ENCODE measurements around the gene FAIM2.

FAIM2 gene

DNA sequence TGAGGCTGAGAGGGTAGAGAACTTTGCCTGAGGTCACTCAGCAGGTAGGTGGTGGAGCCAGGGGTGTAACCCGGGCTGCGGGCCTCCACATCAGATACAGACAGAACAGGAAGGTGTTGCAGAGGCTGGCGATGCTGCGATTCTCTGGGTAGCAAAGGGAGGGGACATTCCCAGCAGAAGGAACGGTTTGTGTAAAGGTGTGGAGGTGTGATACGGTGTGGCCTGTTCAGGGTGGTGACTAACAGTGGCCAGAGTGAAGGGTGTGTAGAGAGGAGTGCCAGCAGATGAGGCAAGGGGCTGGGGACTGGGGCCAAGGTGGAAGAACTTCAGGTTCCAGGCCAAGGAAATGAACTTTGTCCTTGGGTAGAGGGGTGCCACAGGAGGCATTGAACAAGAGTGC is 18.2 kb upstream of the FAIM2 start:
- DNase-seq: no peak
- in situ Hi-C loops (cut with MboI; ENCODE audit: low pct_unique_long_range_greater_than_20kb, low sequenced_read_pairs): no loop called here

DNA sequence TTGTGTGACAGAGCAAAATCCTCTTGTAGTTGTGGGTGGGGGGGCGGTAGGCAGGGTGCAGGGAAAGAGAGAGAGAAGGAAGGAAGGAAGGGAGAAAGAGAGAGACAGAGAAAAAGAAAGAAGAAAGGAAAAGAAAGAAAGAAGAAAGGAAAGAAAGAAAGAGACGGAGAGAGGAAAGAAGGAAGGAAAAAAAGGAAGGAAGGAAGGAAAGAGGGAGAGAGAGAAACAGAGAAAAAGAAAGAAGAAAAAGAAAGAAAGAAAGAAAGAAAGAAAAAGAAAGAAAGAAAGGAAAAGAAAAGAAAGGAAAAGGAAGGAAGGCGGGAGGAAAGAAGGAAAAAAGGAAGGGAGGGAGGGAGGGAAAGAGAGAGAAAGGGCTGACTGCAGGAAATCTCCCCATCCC is 17.6 kb upstream of the FAIM2 start:
- in situ Hi-C loops (cut with MboI; ENCODE audit: low pct_unique_long_range_greater_than_20kb, low sequenced_read_pairs): no loop called here
- no peak for DNase-seq

- in situ Hi-C loops (cut with MboI; ENCODE audit: low pct_unique_long_range_greater_than_20kb, low sequenced_read_pairs): no loop called here
- DNase-seq: no peak
Measured at GRCh38 chr12:49920915-49921286, 17.2 kb upstream of the FAIM2 start.

- no peak for DNase-seq
- in situ Hi-C loops (cut with MboI; ENCODE audit: low pct_unique_long_range_greater_than_20kb, low sequenced_read_pairs): no loop called here
Measured at GRCh38 chr12:49920241-49920914, 16.7 kb upstream of the FAIM2 start.

DNA sequence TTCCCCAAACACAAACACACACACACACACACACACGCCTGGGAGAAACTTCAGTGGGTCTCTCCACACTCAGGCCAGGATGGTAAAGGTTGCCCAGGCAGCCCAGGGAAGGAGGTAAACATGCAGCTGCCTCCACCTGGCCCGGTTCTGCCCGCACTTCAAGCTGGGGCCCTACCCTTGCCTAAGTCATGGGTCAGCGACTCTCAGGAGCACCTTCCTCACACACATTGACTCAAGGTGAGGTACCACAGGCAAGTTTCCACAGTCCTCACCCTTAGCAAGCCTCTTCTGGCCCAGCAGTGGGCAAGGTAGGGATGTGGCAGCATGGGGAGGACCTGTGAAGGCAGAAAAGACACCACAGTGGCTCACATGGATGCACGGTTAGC is 14.1 kb upstream of the FAIM2 start:
- in situ Hi-C loops (cut with MboI; ENCODE audit: low pct_unique_long_range_greater_than_20kb, low sequenced_read_pairs): no loop called here
- no peak for DNase-seq

DNA sequence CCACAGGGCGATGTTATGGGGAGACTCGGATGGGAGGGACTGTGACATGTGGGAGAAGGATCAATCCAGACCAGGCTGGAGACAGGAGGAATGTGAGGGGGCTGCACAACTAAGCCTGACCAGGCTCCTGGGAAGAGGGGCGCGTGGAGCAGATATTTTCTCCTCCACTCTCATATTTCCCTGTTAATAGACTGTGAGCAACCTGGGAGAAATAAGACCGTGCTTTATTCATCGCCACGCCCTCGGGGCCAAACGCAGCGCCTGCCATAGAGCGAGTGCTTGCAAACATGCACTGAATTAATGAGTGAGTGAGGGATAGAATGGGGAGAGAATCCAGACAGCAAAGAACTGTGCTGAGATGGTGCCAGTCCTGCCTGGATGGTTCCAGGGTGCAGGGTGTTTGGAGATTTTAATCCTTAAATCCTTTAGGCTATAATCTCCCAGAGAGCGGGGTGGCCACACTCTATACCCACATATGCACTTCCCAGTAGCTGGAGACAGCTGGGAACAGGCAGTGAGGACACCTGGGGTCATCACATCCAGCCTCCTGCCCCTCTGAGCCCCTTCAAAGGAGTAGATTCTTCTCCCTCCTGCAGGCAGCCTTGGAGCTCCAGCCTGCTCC is 13.6 kb upstream of the FAIM2 start:
- DNase-seq: no peak
- in situ Hi-C loops (cut with MboI; ENCODE audit: low pct_unique_long_range_greater_than_20kb, low sequenced_read_pairs): no loop called here

- in situ Hi-C loops (cut with MboI; ENCODE audit: low pct_unique_long_range_greater_than_20kb, low sequenced_read_pairs): no loop called here
- no peak for DNase-seq
Measured at GRCh38 chr12:49916129-49916919, 12.6 kb upstream of the FAIM2 start.

GRCh38 chr12:49912345-49913255 is 8.9 kb upstream of the FAIM2 start:
- in situ Hi-C loops (cut with MboI; ENCODE audit: low pct_unique_long_range_greater_than_20kb, low sequenced_read_pairs): no loop called here
- DNase-seq: no peak

DNA sequence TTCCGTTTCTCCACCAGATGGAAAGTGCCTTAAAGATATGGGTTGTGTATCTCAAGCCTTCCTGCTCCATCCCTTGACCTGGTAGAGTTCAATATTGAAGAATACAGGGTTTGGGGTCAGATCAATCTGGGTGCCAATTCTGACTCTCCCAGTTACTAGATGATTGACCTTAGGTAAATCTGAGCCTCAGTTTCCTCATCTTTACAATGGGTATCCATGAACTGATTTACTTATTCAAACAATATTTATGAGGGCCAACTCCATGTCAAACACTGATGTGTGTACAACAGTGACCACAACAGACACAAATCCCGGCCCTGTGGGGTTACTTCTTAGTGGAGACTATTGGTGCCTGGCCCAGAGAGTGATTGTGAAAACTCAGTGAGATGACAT is 7.5 kb upstream of the FAIM2 start:
- in situ Hi-C loops (cut with MboI; ENCODE audit: low pct_unique_long_range_greater_than_20kb, low sequenced_read_pairs): no loop called here
- no peak for DNase-seq

- in situ Hi-C loops (cut with MboI; ENCODE audit: low pct_unique_long_range_greater_than_20kb, low sequenced_read_pairs): no loop called here
- DNase-seq: no peak
Measured at GRCh38 chr12:49910331-49911212, 6.9 kb upstream of the FAIM2 start.

DNA sequence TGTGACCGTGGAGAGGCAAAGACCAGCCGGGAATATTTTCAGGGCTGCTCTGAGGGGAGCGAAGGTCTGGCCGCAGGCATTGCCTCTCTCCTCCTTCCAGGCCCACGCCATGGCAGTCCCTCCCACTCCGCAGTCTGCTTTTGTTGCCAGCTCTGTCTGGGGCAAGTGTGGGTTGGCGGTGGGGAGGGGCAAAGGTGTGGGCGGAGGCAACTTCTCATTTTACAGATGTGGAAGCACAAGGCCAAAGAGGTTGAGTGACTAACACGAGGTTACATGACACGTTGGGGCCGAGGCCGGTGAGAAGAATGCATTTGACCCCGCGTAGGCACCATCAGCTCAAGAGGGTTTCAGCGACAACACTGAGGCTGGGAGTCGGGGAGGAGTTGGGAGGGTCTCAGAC is 6.1 kb upstream of the FAIM2 start:
- peak; percentile 25 for DNase-seq
- in situ Hi-C loops (cut with MboI; ENCODE audit: low pct_unique_long_range_greater_than_20kb, low sequenced_read_pairs): no loop called here

DNA sequence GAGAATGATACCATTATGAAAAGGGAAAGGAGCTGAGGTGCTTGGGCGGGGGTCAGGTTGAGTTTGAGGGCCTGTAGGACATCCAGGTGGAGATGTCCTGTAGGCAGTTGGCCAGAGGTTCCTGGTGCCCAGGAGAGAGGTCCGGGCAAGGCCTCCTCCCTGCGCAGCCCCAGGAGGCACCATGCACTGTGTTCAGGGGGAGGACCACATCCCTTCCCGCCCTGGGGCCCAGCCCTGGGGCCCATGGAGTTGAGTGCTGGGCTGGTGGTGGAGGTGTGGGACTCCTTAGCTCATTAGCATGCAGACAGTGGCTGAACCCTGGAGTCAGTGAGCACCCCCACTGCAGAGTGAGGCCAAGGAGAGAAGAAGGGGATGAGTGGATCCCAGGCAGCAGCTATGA is 5.7 kb upstream of the FAIM2 start:
- in situ Hi-C loops (cut with MboI; ENCODE audit: low pct_unique_long_range_greater_than_20kb, low sequenced_read_pairs): no loop called here
- DNase-seq: no peak

DNA sequence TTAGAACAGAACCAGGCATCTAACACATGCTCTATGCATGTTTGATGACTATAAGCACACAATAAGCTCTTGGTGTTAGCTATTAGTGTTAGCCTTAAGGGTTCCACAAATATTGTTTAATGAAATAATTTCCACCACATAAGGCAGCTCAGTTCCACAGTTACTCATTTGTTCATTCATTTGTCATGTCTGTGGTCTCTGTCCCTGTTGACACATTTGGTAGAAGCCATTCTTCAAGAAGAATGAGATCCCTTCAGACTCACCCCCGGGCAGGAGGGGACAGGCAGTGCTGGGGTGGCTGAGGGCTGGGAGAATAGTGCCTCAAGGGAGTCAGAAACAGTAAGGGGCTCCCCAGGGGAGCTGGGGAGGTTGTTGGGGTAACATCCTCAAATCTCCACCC is 3.7 kb upstream of the FAIM2 start:
- in situ Hi-C loops (cut with MboI; ENCODE audit: low pct_unique_long_range_greater_than_20kb, low sequenced_read_pairs): no loop called here
- DNase-seq: no peak

GRCh38 chr12:49905718-49906314 is 2.1 kb upstream of the FAIM2 start:
- DNase-seq: no peak
- in situ Hi-C loops (cut with MboI; ENCODE audit: low pct_unique_long_range_greater_than_20kb, low sequenced_read_pairs): no loop called here

DNA sequence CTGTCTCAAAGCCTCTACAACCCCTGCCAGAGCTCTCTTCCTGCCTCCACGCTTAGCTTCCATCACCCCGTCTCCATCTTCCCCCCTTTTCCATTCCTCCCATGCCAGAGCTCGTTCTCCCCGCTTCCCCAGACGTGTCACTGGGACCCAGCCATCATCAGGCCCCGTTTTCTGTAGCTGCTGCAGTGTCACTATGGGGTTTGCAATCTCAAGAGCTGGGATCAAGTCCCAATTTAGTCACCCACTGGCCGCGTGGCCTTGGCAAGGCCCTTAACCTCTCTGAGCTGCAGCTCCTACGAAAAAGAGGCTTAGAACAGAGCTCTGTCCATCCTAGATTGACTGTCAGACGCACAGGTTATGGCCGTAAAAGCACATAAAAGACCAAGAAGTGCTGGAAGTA is 901 bp upstream of the FAIM2 start:
- in situ Hi-C loops (cut with MboI; ENCODE audit: low pct_unique_long_range_greater_than_20kb, low sequenced_read_pairs): no loop called here
- DNase-seq: no peak

DNA sequence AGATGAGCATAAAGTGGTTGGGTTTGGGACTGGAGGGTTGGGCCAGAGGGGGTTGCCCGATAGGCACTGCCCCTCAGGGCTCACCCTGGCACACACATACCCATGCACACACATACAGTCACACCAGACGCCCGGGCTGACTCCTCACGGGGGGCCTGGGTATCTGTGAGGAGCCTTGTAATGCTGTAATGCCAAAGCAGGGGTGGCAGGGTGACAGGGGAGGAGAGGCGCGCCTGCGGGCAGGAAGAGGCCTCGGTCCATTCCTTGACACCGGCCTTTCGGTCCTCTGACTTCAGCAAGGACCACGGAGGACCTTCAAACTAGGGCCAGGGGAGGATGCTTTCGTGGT is 375 bp downstream of the FAIM2 start:
- in situ Hi-C loops (cut with MboI; ENCODE audit: low pct_unique_long_range_greater_than_20kb, low sequenced_read_pairs): no loop called here
- no peak for DNase-seq

- in situ Hi-C loops (cut with MboI; ENCODE audit: low pct_unique_long_range_greater_than_20kb, low sequenced_read_pairs): no loop called here
- no peak for DNase-seq
Measured at GRCh38 chr12:49902399-49903350, 1.0 kb downstream of the FAIM2 start.

Measured in KBM-7 (cell line).